ENCODE measurements around the gene IGFN1.

DNA sequence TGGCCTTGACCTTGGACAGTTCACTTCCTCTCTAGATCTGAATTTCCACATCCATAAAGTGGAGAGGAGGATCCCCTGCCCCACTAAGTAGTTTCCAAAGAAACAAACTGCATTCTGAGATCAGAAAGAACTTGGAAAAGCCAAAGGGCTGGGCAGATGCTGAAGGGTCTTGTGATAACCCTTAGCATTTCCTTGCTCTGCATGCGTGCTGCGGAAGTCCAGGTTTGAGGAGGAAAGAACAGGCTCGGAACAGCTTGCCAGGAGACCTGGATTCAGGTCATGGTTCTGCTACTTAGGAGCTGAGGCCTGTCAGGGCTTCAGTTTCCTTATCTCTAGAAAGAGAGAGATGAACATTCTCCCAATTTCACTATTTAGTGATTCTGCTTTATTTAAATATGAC is 27.2 kb downstream of the IGFN1 start:
- TF ChIP-seq TAF1 (IDR thresholded peaks at IDR 0.05; ENCODE audit: borderline replicate concordance, low read depth, low read length) (no peak), POLR2A (IDR thresholded peaks at IDR 0.05; ENCODE audit: low read depth, low read length) (no peak), POLR2AphosphoS5 (IDR thresholded peaks at IDR 0.05; ENCODE audit: low read depth, low read length) (no peak)
